GM10847 (cell line): Measurements from ENCODE around the gene TAS2R43.
"Not testable (repeated sequence)": the region's sequence is repeated elsewhere in the genome, so short reads cannot be mapped to it uniquely, and the experiment has no call there.

Experiments
- POLR2A ChIP-seq: IDR thresholded peaks from 2 replicates; pipeline ENCODE4 v1.6.1; 2011; ENCODE audit not compliant: insufficient read length; ENCODE audit errors: extremely low read depth

The TAS2R43 gene

GRCh38 chr12:11070999-11071398, 21.1 kb downstream of the TAS2R43 start:
- TF ChIP-seq POLR2A: no peak

- TF ChIP-seq POLR2A: no peak
Observed at GRCh38 chr12:11069854-11070365, 22.2 kb downstream of the TAS2R43 start.

- TF ChIP-seq POLR2A: no peak
Observed at GRCh38 chr12:11067514-11067913, 24.6 kb downstream of the TAS2R43 start.

- not testable (repeated sequence) for TF ChIP-seq POLR2A
Observed at GRCh38 chr12:11062194-11062593, 29.9 kb downstream of the TAS2R43 start, which contains the start of gene TAS2R46. TSS of gene TAS2R46 (minus strand) at chr12:11062294. CDS start at chr12:11062294, 0 bp downstream.

- TF ChIP-seq POLR2A: no peak
Observed at GRCh38 chr12:11059784-11060183, 32.3 kb downstream of the TAS2R43 start.

GRCh38 chr12:11059041-11059440, 33.1 kb downstream of the TAS2R43 start:
- TF ChIP-seq POLR2A: no peak

GRCh38 chr12:11055306-11055705, 36.8 kb downstream of the TAS2R43 start:
- TF ChIP-seq POLR2A: no peak
